ENCODE data around the gene ANXA10.

- TF ChIP-seq CBFB (CRISPR knock-in tag; IDR thresholded peaks at IDR 0.05; ENCODE audit: low read depth) = no peak
- TF ChIP-seq, protein P1, sequence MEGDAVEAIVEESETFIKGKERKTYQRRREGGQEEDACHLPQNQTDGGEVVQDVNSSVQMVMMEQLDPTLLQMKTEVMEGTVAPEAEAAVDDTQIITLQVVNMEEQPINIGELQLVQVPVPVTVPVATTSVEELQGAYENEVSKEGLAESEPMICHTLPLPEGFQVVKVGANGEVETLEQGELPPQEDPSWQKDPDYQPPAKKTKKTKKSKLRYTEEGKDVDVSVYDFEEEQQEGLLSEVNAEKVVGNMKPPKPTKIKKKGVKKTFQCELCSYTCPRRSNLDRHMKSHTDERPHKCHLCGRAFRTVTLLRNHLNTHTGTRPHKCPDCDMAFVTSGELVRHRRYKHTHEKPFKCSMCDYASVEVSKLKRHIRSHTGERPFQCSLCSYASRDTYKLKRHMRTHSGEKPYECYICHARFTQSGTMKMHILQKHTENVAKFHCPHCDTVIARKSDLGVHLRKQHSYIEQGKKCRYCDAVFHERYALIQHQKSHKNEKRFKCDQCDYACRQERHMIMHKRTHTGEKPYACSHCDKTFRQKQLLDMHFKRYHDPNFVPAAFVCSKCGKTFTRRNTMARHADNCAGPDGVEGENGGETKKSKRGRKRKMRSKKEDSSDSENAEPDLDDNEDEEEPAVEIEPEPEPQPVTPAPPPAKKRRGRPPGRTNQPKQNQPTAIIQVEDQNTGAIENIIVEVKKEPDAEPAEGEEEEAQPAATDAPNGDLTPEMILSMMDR (IDR thresholded peaks at IDR 0.05) = no peak
- TF ChIP-seq FOXJ3 (CRISPR knock-in tag; IDR thresholded peaks at IDR 0.05; ENCODE audit: borderline replicate concordance) = no peak
- TF ChIP-seq JUN (CRISPR knock-in tag; IDR thresholded peaks at IDR 0.05) = no peak
Observed at GRCh38 chr4:168131196-168131595, 38.9 kb downstream of the ANXA10 start.

Data from WTC11 (cell line).